ENCODE results near the gene APOE. TPM values are rescaled to one million over a fixed set of nuclear protein-coding genes. Genes with fewer than 3 reads are reported as not detected.

APOE gene
- total and polyA plus RNA-seq, 8 donors, result 13.4 to 485 (median 119) TPM

- H3K27me3 ChIP-seq, result no peaks in the 10 kb centered on the region
- peak; percentile 67 to 90 for DNase-seq
- intact Hi-C loops (cut with DNase I; ENCODE audit: low total_unique reads), result no loop called here
- no peak overlapping the region for H3K4me3 ChIP-seq
- TF ChIP-seq, protein P1, sequence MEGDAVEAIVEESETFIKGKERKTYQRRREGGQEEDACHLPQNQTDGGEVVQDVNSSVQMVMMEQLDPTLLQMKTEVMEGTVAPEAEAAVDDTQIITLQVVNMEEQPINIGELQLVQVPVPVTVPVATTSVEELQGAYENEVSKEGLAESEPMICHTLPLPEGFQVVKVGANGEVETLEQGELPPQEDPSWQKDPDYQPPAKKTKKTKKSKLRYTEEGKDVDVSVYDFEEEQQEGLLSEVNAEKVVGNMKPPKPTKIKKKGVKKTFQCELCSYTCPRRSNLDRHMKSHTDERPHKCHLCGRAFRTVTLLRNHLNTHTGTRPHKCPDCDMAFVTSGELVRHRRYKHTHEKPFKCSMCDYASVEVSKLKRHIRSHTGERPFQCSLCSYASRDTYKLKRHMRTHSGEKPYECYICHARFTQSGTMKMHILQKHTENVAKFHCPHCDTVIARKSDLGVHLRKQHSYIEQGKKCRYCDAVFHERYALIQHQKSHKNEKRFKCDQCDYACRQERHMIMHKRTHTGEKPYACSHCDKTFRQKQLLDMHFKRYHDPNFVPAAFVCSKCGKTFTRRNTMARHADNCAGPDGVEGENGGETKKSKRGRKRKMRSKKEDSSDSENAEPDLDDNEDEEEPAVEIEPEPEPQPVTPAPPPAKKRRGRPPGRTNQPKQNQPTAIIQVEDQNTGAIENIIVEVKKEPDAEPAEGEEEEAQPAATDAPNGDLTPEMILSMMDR (IDR thresholded peaks at IDR 0.05), result peak in 5 of 7 experiments; percentile 64 to 97 (median 83)
- TF ChIP-seq EP300 (IDR thresholded peaks at IDR 0.05), result no peak
- no peak for TF ChIP-seq POLR2AphosphoS5 (IDR thresholded peaks at IDR 0.05)
- TF ChIP-seq POLR2A (IDR thresholded peaks at IDR 0.05), result no peak
- peak overlapping the region in 3 of 5 donors; percentile 10 to 34 (median 27) for H3K27ac ChIP-seq
- peaks cover 0 to 17% (median 17%) of the 10 kb centered on the region in 4 donors for H3K36me3 ChIP-seq
- H3K9me3 ChIP-seq, result no peaks in the 10 kb centered on the region
- peaks cover 16 to 38% (median 36%) of the 10 kb centered on the region in 4 donors for H3K4me1 ChIP-seq
- 38 to 56% (median 41%) methylated on average over 13 of the region's 13 CpGs for WGBS, 5 donors
These were observed 45.9 kb downstream of the APOE start for GRCh38 chr19:44951179-44952159.

DNA sequence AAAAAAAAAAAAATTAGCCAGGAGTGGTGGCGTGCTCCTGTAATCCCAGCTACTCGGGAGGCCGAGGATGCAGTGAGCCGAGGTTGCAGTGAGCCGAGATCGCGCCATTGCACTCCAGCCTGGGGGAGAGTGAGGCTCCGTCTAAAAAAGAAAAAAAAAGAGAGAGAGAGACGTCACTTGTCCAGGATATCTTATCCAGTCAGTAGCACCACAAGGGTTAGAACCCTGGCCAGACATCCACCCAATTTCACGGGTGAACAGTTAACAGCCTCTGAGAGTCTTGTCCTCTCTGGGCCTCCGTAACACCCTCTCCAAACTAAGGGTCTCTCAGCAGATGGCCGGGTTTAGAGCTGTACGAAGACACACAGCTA is 48.7 kb downstream of the APOE start:
- H3K4me1 ChIP-seq, result peaks cover 29 to 66% (median 58%) of the 10 kb centered on the region in 4 donors
- H3K36me3 ChIP-seq, result peaks cover 0 to 16% (median 15%) of the 10 kb centered on the region in 4 donors
- H3K27ac ChIP-seq, result peak overlapping the region; percentile 86 to 96 (median 92)
- TF ChIP-seq, protein P1 (IDR thresholded peaks at IDR 0.05), result no peak
- TF ChIP-seq EP300 (IDR thresholded peaks at IDR 0.05) (no peak), POLR2AphosphoS5 (IDR thresholded peaks at IDR 0.05) (no peak), POLR2A (IDR thresholded peaks at IDR 0.05) (no peak)
- H3K9me3 ChIP-seq, result no peaks in the 10 kb centered on the region
- H3K4me3 ChIP-seq, result peak overlapping the region; percentile 98 to 100 (median 98)
- no peaks in the 10 kb centered on the region for H3K27me3 ChIP-seq
- 18 to 35% (median 28%) methylated on average over 13 of the region's 13 CpGs for WGBS, 5 donors
- no peak for DNase-seq
- intact Hi-C loops (cut with DNase I; ENCODE audit: low total_unique reads), result no loop called here

GRCh38 chr19:44954649-44955504 is 49.3 kb downstream of the APOE start, which contains the start of gene CLPTM1:
CLPTM1 (plus strand) TSS chr19:44955380; CDS start chr19:44955396, 16 bp downstream.
- Histone ChIP-seq H3K27ac (peak within 1 kb of the TSS; percentile 86 to 96 (median 92)), H3K4me1 (peaks cover 29 to 72% (median 61%) of the 10 kb centered on the region in 4 donors), H3K36me3 (peaks cover 0 to 13% (median 9%) of the 10 kb centered on the region in 4 donors), H3K9me3 (no peaks in the 10 kb centered on the region), H3K27me3 (no peaks in the 10 kb centered on the region), H3K4me3 (peak within 1 kb of the TSS; percentile 98 to 100 (median 98))
- TF ChIP-seq, protein P1 (IDR thresholded peaks at IDR 0.05), result peak in 1 of 7 experiments; percentile 50
- TF ChIP-seq POLR2A (IDR thresholded peaks at IDR 0.05), result peak in 2 of 4 donors; percentile 28 to 37
- TF ChIP-seq POLR2AphosphoS5 (IDR thresholded peaks at IDR 0.05), result peak; percentile 42 to 92 (median 83)
- peak; percentile 76 for TF ChIP-seq EP300 (IDR thresholded peaks at IDR 0.05)
- whole genome bisulfite sequencing, 5 donors, result 0 to 1% (median 0%) methylated on average over 39 to 65 of the region's 65 CpGs
- peak; percentile 97 to 99 for DNase-seq
- intact Hi-C loops (cut with DNase I; ENCODE audit: low total_unique reads), result no loop called here
